A549 (cell line): ENCODE data around the gene PPP1R3E. TPM values are rescaled to one million over a fixed set of nuclear protein-coding genes. Genes with fewer than 3 reads are reported as not detected.

ENCODE experiments used
- ATAC-seq, 2 experiments: fragments of 200-7000 bp in 1 of 2; fragments of >200 bp in 1 of 2; cut with Nextera tagmentation in 1 of 2; cut with Tn5 transposase in 1 of 2; 3 replicates each; pipeline versions ENCODE4 v1.8.0 to v1.9.1; 2018 to 2020; ENCODE audit warnings: mild to moderate bottlenecking in 1 of 2, moderate library complexity in 1 of 2
- CTCF ChIA-PET: fragments of 300-600 bp; sonication (Branson Sonifier 250); formaldehyde crosslinking; extraction: SDS; loops from one replicate; lab custom pipeline; 2021; ENCODE audit warnings: antibody characterized with exemption, inconsistent platforms; lab: Yijun Ruan, JAX
- POLR2A ChIA-PET: fragments of 350-600 bp; formaldehyde crosslinking; extraction: SDS; loops from one replicate; lab custom pipeline; 2021; ENCODE audit warnings: antibody characterized with exemption, inconsistent platforms; lab: Yijun Ruan, JAX
- DNase-seq, 2 experiments: peaks; one replicate each; pipeline versions ENCODE4 v3.0.0 to v3.0.0-alpha.2; 2011 to 2016; ENCODE audit warnings: low read depth in 1 of 2, low spot score in 1 of 2
- FAIRE-seq: peaks from 2 replicates; lab custom pipeline; 2011; peaks lifted over from hg19 to GRCh38; lab: Jason Lieb, UNC
- H3K27ac ChIP-seq, 2 experiments: fragments of >200 bp; sonication (Bioruptor Twin); formaldehyde crosslinking; 3 replicates each; pipeline ENCODE4 v1.5.1; 2016 to 2017
- H3K4me1 ChIP-seq: fragments of >200 bp; sonication (Bioruptor Twin); formaldehyde crosslinking; 3 replicates; pipeline ENCODE4 v1.6.1; 2016
- H3K4me2 ChIP-seq: fragments of >200 bp; sonication (Bioruptor Twin); formaldehyde crosslinking; 3 replicates; pipeline ENCODE4 v1.6.1; 2016
- H3K4me3 ChIP-seq: fragments of >200 bp; sonication (Bioruptor Twin); formaldehyde crosslinking; 3 replicates; pipeline ENCODE4 v1.5.1; 2016
- H3K9me3 ChIP-seq: fragments of >200 bp; sonication (Bioruptor Twin); formaldehyde crosslinking; 3 replicates; pipeline ENCODE4 v1.6.1; 2016
- ATOH8 ChIP-seq: fragments of 250-450 bp; sonication (Bioruptor Pico); IDR thresholded peaks from 2 replicates; pipeline ENCODE4 v1.5.0; 2020; ENCODE audit warnings: low read depth, mild to moderate bottlenecking, moderate library complexity
- CBX2 ChIP-seq: fragments of 200-600 bp; sonication (generic); IDR thresholded peaks from 2 replicates; pipeline ENCODE4 v1.6.1; 2016; ENCODE audit warnings: low read depth, mild to moderate bottlenecking, borderline replicate concordance
- CBX8 ChIP-seq: fragments of 200-600 bp; sonication (generic); IDR thresholded peaks from 2 replicates; pipeline ENCODE4 v1.6.1; 2016
- CEBPB ChIP-seq, 2 experiments: fragments of >200 bp in 1 of 2; sonication (Bioruptor Twin) in 1 of 2; formaldehyde crosslinking in 1 of 2; IDR thresholded peaks; 2 replicates each; pipeline ENCODE4 v1.6.1; 2012 to 2016
- EP300 ChIP-seq, 2 experiments: fragments of >200 bp; sonication (Bioruptor Twin); formaldehyde crosslinking; IDR thresholded peaks; 2 replicates in 1 of 2; 3 replicates in 1 of 2; pipeline ENCODE4 v1.6.1; 2016 to 2017
- ESRRA ChIP-seq: fragments of 150-350 bp; IDR thresholded peaks from 2 replicates; pipeline ENCODE4 v1.6.1; 2014; ENCODE audit warnings: mild to moderate bottlenecking, low read length, borderline replicate concordance
- FOSB ChIP-seq: fragments of 250-450 bp; sonication (Bioruptor Pico); IDR thresholded peaks from 2 replicates; pipeline ENCODE4 v1.5.0; 2020; ENCODE audit warnings: mild to moderate bottlenecking, moderate library complexity
- GATA3 ChIP-seq: IDR thresholded peaks from 2 replicates; pipeline ENCODE4 v1.6.1; 2012; ENCODE audit warnings: borderline replicate concordance
- HES2 ChIP-seq: fragments of >200 bp; sonication (Bioruptor Twin); formaldehyde crosslinking; IDR thresholded peaks from 2 replicates; pipeline ENCODE4 v1.6.1; 2016
- HEYL ChIP-seq: fragments of 250-450 bp; sonication (Bioruptor Pico); IDR thresholded peaks from 2 replicates; pipeline ENCODE4 v1.8.0; 2021; ENCODE audit warnings: mild to moderate bottlenecking, moderate library complexity
- HOXA7 ChIP-seq: fragments of 250-450 bp; sonication (Bioruptor Pico); IDR thresholded peaks from 2 replicates; pipeline ENCODE4 v1.5.0; 2020; ENCODE audit warnings: mild to moderate bottlenecking, moderate library complexity
- HOXB13 ChIP-seq: fragments of 250-450 bp; sonication (Bioruptor Pico); IDR thresholded peaks from 2 replicates; pipeline ENCODE4 v1.5.0; 2020; ENCODE audit warnings: low read depth, mild to moderate bottlenecking, moderate library complexity
- JUNB ChIP-seq: fragments of >200 bp; sonication (Bioruptor Twin); formaldehyde crosslinking; IDR thresholded peaks from 2 replicates; pipeline ENCODE4 v1.6.1; 2016
- KDM5A ChIP-seq: fragments of 200-600 bp; sonication (generic); IDR thresholded peaks from 2 replicates; pipeline ENCODE4 v1.6.1; 2016; ENCODE audit warnings: antibody characterized with exemption, mild to moderate bottlenecking
- NFE2L2 ChIP-seq: fragments of 150-350 bp; conservative IDR thresholded peaks from 2 replicates; pipeline ENCODE4 v1.6.1; 2014; ENCODE audit warnings: low read length
- PHF8 ChIP-seq: fragments of 200-600 bp; sonication (generic); IDR thresholded peaks from 2 replicates; pipeline ENCODE4 v1.6.1; 2016; ENCODE audit warnings: low read depth, mild to moderate bottlenecking, antibody characterized with exemption, moderate library complexity, borderline replicate concordance
- RARB ChIP-seq: fragments of 250-450 bp; sonication (Bioruptor Pico); IDR thresholded peaks from 2 replicates; pipeline ENCODE4 v1.8.0; 2021; ENCODE audit warnings: mild to moderate bottlenecking, moderate library complexity
- RFX5 ChIP-seq: fragments of 450-650 bp; IDR thresholded peaks from 2 replicates; pipeline ENCODE4 v1.7.1; 2014; ENCODE audit warnings: antibody characterized with exemption, mild to moderate bottlenecking, moderate library complexity
- SREBF2 ChIP-seq: fragments of 450-650 bp; IDR thresholded peaks from 2 replicates; pipeline ENCODE4 v1.6.1; 2014; ENCODE audit warnings: mild to moderate bottlenecking, moderate library complexity
- TP53 ChIP-seq: fragments of 250-450 bp; sonication (Bioruptor Pico); IDR thresholded peaks from 2 replicates; pipeline ENCODE4 v1.5.0; 2021; ENCODE audit warnings: mild to moderate bottlenecking, moderate library complexity
- ZC3H11A ChIP-seq: fragments of 450-650 bp; IDR thresholded peaks from 2 replicates; pipeline ENCODE4 v1.6.1; 2014; ENCODE audit warnings: antibody characterized with exemption, mild to moderate bottlenecking
- ZFP36 ChIP-seq: fragments of 450-650 bp; IDR thresholded peaks from 2 replicates; pipeline ENCODE4 v1.6.1; 2014; ENCODE audit warnings: borderline replicate concordance; ENCODE audit not compliant: partially characterized antibody
- ZNF302 ChIP-seq: fragments of 250-450 bp; sonication (Bioruptor Pico); IDR thresholded peaks from 2 replicates; pipeline ENCODE4 v1.9.0; 2021; ENCODE audit warnings: inconsistent platforms, mild to moderate bottlenecking, moderate library complexity
- ZSCAN20 ChIP-seq: fragments of 250-450 bp; sonication (Bioruptor Pico); IDR thresholded peaks from 2 replicates; pipeline ENCODE4 v1.8.0; 2022; ENCODE audit warnings: mild to moderate bottlenecking, moderate library complexity
- WGBS: methylation state at CpG from one replicate; pipeline ENCODE4 v1.1.6; 2017; ENCODE audit errors: missing lambda C conversion rate; 5-methylcytosine and 5-hydroxymethylcytosine counted together
- polyA plus RNA-seq, 4 experiments: library from polyadenylated mRNA; depleted of rRNA in 3 of 4; stranded (reverse); fragments of >200 nt; fragmentation: RNase III in 1 of 4; extraction: RNeasy Plus Mini Kit Qiagen cat#74134 plus additional on column Dnase treatment in 1 of 4; gene quantifications; 2 replicates in 3 of 4; 3 replicates in 1 of 4; pipeline ENCODE4 v1.2.3, GENCODE V29; 2011 to 2017
- TF ChIP-seq, protein P1 (sequence below): fragments of >200 bp; sonication (Bioruptor Twin); formaldehyde crosslinking; IDR thresholded peaks from 3 replicates; pipeline ENCODE4 v1.5.1; 2016
- TF ChIP-seq, protein P2 (sequence below): IDR thresholded peaks from 2 replicates; pipeline ENCODE4 v1.6.1; 2012; ENCODE audit warnings: low read depth, borderline replicate concordance

PPP1R3E gene
- polyA plus RNA-seq, 2 of the 4 experiments (the other 2 are of a cell fraction), result 7.5 to 11.1 TPM

DNA sequence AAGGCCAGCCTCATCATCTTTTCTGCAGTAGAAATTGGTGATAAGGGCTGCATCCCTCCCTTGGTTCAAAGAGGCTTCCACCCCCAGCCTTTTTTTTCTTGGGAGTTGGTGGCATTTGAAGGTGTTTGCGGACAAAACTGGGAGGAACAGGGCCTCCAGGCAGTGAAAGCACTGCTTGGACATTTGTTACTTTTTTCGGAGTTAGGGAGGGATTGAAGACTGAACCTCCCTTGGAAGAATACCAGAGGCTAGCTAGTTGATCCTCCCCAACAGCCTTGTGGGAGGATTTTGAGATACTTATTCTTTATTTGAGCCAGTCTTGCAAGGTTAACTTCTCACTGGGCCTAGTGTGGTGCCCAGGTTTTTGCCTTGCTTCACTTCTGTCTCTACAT lies 21.8 kb upstream of the PPP1R3E start (continued):
- no peak for TF ChIP-seq ESRRA
- no peak for TF ChIP-seq FOSB

- Histone ChIP-seq H3K27ac (no peak overlapping the region), H3K4me1 (peaks cover 24% of the 10 kb centered on the region), H3K9me3 (no peaks in the 10 kb centered on the region), H3K4me3 (no peak overlapping the region), H3K4me2 (no peak overlapping the region; the same call in 2 of the 3 replicates)
- TF ChIP-seq ZFP36 (no peak), ATOH8 (CRISPR knock-in tag) (no peak), CBX8 (no peak), FOSB (no peak), KDM5A (no peak), PHF8 (no peak), HOXA7 (CRISPR knock-in tag) (no peak), ZC3H11A (no peak), ZSCAN20 (CRISPR knock-in tag) (no peak), HOXB13 (CRISPR knock-in tag) (no peak), SREBF2 (no peak), TP53 (CRISPR knock-in tag) (no peak), HEYL (no peak), CBX2 (no peak)
- TF ChIP-seq, protein P1, sequence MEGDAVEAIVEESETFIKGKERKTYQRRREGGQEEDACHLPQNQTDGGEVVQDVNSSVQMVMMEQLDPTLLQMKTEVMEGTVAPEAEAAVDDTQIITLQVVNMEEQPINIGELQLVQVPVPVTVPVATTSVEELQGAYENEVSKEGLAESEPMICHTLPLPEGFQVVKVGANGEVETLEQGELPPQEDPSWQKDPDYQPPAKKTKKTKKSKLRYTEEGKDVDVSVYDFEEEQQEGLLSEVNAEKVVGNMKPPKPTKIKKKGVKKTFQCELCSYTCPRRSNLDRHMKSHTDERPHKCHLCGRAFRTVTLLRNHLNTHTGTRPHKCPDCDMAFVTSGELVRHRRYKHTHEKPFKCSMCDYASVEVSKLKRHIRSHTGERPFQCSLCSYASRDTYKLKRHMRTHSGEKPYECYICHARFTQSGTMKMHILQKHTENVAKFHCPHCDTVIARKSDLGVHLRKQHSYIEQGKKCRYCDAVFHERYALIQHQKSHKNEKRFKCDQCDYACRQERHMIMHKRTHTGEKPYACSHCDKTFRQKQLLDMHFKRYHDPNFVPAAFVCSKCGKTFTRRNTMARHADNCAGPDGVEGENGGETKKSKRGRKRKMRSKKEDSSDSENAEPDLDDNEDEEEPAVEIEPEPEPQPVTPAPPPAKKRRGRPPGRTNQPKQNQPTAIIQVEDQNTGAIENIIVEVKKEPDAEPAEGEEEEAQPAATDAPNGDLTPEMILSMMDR, result no peak
- DNase-seq (no peak), FAIRE-seq (no peak), ATAC-seq (no peak)
- WGBS, result 97% methylated on average over 17 of the region's 18 CpGs
- ChIA-PET POLR2A (interaction anchor here (1.0 kb wide), 1 partner anchor 30 kb away, joined by 3 read pairs; no protein-coding TSS in a partner anchor), CTCF (interaction anchor here (1.6 to 5.2 kb wide), 3 partner anchors 12 to 235 kb away, joined by 5 to 30 read pairs (median 9); no protein-coding TSS in a partner anchor)
Measured at GRCh38 chr14:23323838-23324454, 21.3 kb upstream of the PPP1R3E start.

DNA sequence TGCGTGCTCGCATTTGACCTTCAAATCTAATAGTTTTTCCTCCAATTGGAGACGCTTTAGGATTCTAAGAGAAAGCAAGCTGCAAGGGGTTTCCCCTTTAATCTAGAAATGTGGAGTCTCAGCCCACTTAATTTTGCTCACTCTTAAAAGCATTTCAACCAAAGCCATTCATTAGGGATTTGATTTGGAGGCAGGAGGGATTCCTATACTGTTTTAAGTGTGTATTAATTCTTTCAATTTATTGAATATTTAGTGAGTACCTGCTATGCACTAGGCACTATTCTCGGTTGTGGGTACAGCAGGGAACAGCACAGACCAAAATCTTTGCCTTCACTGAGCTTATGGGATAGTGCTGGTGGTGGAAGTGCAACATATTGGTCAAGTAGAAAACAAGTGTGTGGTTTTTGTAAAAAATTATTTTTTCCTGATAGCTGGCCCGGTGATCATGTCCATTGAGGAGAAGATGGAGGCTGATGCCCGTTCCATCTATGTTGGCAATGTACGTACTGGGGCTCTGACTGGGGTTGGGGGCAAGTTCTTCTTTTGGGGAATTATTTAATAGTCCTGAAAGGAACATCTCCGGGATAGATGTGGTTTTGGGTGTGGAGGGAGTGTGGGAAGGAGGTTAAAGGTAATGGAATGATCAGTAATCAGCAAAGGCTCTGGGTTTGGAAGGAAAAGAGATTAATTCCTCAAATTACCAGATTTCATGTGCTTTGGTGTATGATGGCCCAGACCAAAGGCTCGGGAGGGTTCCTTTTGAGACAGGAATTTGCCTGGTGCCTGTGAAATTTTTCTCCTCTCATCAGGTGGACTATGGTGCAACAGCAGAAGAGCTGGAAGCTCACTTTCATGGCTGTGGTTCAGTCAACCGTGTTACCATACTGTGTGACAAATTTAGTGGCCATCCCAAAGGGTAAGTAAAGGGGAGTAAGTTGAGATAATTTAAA lies 20.2 kb upstream of the PPP1R3E start:
- H3K9me3 ChIP-seq, result no peaks in the 10 kb centered on the region
- ChIA-PET CTCF (interaction anchor here (0.6 to 5.2 kb wide), 13 partner anchors 13 to 247 kb away, joined by 3 to 30 read pairs (median 5); partner anchors contain the start of genes PPP1R3E and SLC22A17), POLR2A (interaction anchor here (1.0 to 3.2 kb wide), 3 partner anchors 16 to 28 kb away, joined by 3 to 64 read pairs (median 40); partner anchors contain the start of genes BCL2L2 and PPP1R3E)
- TF ChIP-seq RFX5 (no peak), GATA3 (no peak), NFE2L2 (no peak), HES2 (no peak), RARB (no peak), CEBPB (IDR thresholded peaks at IDR 0.05) (no peak), EP300 (IDR thresholded peaks at IDR 0.05) (no peak), ZNF302 (no peak), JUNB (no peak), HOXA7 (CRISPR knock-in tag) (no peak), ZC3H11A (no peak)
- TF ChIP-seq, protein P2, sequence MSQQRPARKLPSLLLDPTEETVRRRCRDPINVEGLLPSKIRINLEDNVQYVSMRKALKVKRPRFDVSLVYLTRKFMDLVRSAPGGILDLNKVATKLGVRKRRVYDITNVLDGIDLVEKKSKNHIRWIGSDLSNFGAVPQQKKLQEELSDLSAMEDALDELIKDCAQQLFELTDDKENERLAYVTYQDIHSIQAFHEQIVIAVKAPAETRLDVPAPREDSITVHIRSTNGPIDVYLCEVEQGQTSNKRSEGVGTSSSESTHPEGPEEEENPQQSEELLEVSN, result no peak
- no peak for ATAC-seq
- no peak for FAIRE-seq
- H3K27ac ChIP-seq, result peak overlapping the region; percentile 99 to 100
- WGBS, result 36% methylated on average over 10 of the region's 10 CpGs
- H3K4me2 ChIP-seq, result peak overlapping the region; percentile 87
- H3K4me1 ChIP-seq, result peaks cover 24% of the 10 kb centered on the region
- H3K4me3 ChIP-seq, result peak overlapping the region; percentile 97
- DNase-seq, result no peak
